ENCODE measurements around the gene RYR3. TPM values are rescaled to one million over a fixed set of nuclear protein-coding genes. Genes with fewer than 3 reads are reported as not detected.

The RYR3 gene
- total RNA-seq, 1 donor from 2014 or later = not detected

GRCh38 chr15:33369941-33370622 is 59.3 kb downstream of the RYR3 start:
- Mint-ChIP-seq H3K4me1 (no peaks in the 10 kb centered on the region), H3K4me3 (no peak overlapping the region), H3K27me3 (peaks cover 2% of the 10 kb centered on the region), H3K9me3 (no peaks in the 10 kb centered on the region), H3K27ac (no peak overlapping the region), H3K36me3 (ENCODE audit: low read depth) (no peaks in the 10 kb centered on the region)
- ATAC-seq (ENCODE audit: low read depth) (no peak), DNase-seq (no peak)
- CTCF ChIA-PET = no interaction called here
- POLR2A ChIA-PET = no interaction called here
- TF ChIP-seq CTCF (IDR thresholded peaks at IDR 0.05) = no peak
- intact Hi-C loops (cut with micrococcal nuclease) = no loop called here

DNA sequence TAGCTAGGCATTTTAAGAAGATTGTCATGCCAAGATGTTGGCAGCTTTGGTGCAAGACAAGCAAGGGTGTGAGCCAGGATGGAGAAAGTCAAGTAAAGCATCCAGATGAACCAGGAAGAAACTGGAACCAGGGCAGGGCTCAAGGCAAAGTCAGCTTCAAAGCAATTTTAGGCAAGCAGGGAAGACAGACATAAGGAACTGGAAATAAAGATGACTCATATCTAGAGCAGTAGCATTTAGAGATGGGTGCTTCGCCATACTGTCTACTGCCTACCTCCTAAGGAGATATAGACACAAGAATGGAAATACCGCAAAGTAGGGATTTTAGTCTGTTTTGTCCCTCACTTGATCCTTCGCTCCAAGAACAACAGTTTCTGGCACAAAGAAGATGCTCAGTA is 59.9 kb downstream of the RYR3 start:
- no peak for DNase-seq
- intact Hi-C loops (cut with micrococcal nuclease) = no loop called here
- ChIA-PET CTCF (no interaction called here), POLR2A (no interaction called here)
- Mint-ChIP-seq H3K27ac (no peak overlapping the region), H3K27me3 (peaks cover 2% of the 10 kb centered on the region), H3K36me3 (ENCODE audit: low read depth) (no peaks in the 10 kb centered on the region), H3K4me3 (no peak overlapping the region), H3K9me3 (no peaks in the 10 kb centered on the region), H3K4me1 (no peaks in the 10 kb centered on the region)
- TF ChIP-seq CTCF (IDR thresholded peaks at IDR 0.05) = no peak
- ATAC-seq (ENCODE audit: low read depth) = no peak

- intact Hi-C loops (cut with micrococcal nuclease) = no loop called here
- Mint-ChIP-seq H3K27ac (no peak overlapping the region), H3K4me3 (no peak overlapping the region), H3K27me3 (peaks cover 5% of the 10 kb centered on the region), H3K36me3 (ENCODE audit: low read depth) (no peaks in the 10 kb centered on the region), H3K9me3 (no peaks in the 10 kb centered on the region), H3K4me1 (no peaks in the 10 kb centered on the region)
- CTCF ChIA-PET = no interaction called here
- POLR2A ChIA-PET = no interaction called here
- no peak for DNase-seq
- no peak for TF ChIP-seq CTCF (IDR thresholded peaks at IDR 0.05)
- ATAC-seq (ENCODE audit: low read depth) = no peak
Observed at GRCh38 chr15:33371159-33371558, 60.4 kb downstream of the RYR3 start.

DNA sequence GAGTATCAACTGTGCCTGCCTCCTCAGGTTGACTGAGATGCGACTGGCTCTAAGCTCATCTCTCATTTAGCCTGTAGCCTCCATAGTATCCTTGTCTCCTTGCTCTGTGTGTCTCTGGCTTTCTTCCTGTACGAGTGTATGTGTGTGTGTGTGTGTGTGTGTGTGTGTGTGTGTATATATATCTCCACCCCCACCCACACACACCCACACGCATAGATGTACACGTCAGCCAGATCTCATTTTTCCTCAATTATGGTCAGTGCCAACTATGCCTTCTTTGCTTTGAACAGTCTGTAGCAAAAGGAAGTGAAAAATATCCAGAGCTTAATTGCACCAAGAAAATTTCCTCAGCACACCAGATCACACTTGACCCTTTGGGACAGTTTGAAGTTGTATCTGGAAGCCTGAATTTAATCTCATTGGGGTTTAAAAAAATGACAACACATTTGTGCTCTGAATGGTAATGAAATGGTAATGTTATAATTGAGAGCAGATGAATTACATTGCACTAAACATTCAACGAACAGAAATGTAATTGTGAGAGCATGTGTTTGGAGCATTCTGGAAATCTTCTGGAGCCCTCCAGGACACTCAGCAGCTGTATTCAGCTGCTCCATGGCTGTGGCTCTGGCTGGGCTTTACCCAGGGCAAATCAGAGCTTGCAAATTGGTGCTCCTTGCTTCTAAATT is 63.6 kb downstream of the RYR3 start:
- POLR2A ChIA-PET = no interaction called here
- no peak overlapping the region for H3K4me3 Mint-ChIP-seq
- TF ChIP-seq CTCF (IDR thresholded peaks at IDR 0.05) = no peak
- DNase-seq (no peak), ATAC-seq (ENCODE audit: low read depth) (no peak)
- H3K27ac Mint-ChIP-seq = no peak overlapping the region
- CTCF ChIA-PET = no interaction called here
- no peaks in the 10 kb centered on the region for H3K36me3 Mint-ChIP-seq (ENCODE audit: low read depth)
- intact Hi-C loops (cut with micrococcal nuclease) = no loop called here
- H3K27me3 Mint-ChIP-seq = peaks cover 5% of the 10 kb centered on the region
- H3K9me3 Mint-ChIP-seq = no peaks in the 10 kb centered on the region
- no peaks in the 10 kb centered on the region for H3K4me1 Mint-ChIP-seq

DNA sequence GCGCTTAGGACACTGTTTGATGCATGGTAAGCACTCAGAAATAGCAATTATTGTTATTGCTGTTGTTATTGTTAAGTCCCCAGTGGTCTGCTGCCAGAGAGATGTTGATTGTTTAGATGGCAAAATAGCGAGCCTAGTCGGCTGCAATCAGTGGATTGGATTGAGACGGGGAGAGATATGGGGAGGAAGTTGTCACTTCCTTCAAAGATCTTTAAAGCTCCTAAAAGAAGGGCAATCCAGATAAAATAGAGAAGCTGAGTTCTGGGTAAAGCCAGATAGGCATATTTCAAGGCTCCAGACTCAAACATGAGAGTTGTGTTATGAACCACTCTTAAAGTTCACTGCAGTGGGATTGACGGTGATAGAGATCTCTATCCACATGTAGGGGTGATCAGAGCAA is 64.5 kb downstream of the RYR3 start:
- Mint-ChIP-seq H3K4me1 (no peaks in the 10 kb centered on the region), H3K36me3 (ENCODE audit: low read depth) (no peaks in the 10 kb centered on the region), H3K9me3 (no peaks in the 10 kb centered on the region), H3K27me3 (peaks cover 5% of the 10 kb centered on the region), H3K4me3 (no peak overlapping the region), H3K27ac (no peak overlapping the region)
- ChIA-PET POLR2A (no interaction called here), CTCF (no interaction called here)
- no peak for ATAC-seq (ENCODE audit: low read depth)
- intact Hi-C loops (cut with micrococcal nuclease) = no loop called here
- DNase-seq = no peak
- TF ChIP-seq CTCF (IDR thresholded peaks at IDR 0.05) = no peak

Data from activated B cell treated with CpG ODN at 0.5 μM for 24 hours (primary cell).